AG04449 (cell line): ENCODE results near the gene CNR1.

Experiments used
- CTCF ChIA-PET: fragments of 350-600 bp; formaldehyde crosslinking; extraction: SDS; loops from one replicate; lab custom pipeline; 2021; ENCODE audit warnings: antibody characterized with exemption; lab: Yijun Ruan, JAX
- POLR2A ChIA-PET: fragments of 400-600, 350-600 bp; formaldehyde crosslinking; extraction: SDS; loops from one replicate; lab custom pipeline; 2020; ENCODE audit warnings: antibody characterized with exemption, inconsistent platforms; lab: Yijun Ruan, JAX
- DNase-seq: peaks from one replicate; pipeline ENCODE4 v3.0.0-alpha.2; 2010; ENCODE audit warnings: low read depth, low spot score
- H3K4me3 ChIP-seq: 2 replicates; pipeline ENCODE4 v1.5.1; 2011; ENCODE audit warnings: low read depth, mild to moderate bottlenecking, control low read depth, low read length
- TF ChIP-seq, protein P1 (sequence below): IDR thresholded peaks from one replicate; pipeline ENCODE4 v1.5.1; 2011; ENCODE audit warnings: mild to moderate bottlenecking, moderate library complexity, low read length, control low read depth, inconsistent platforms; ENCODE audit not compliant: insufficient read depth; ENCODE audit errors: missing control alignments

Gene CNR1

GRCh38 chr6:88145298-88145963, 20.7 kb downstream of the CNR1 start:
- POLR2A ChIA-PET, result no interaction called here
- CTCF ChIA-PET, result no interaction called here

GRCh38 chr6:88144637-88145297, 21.4 kb downstream of the CNR1 start:
- ChIA-PET POLR2A (no interaction called here), CTCF (no interaction called here)
- TF ChIP-seq, protein P1, sequence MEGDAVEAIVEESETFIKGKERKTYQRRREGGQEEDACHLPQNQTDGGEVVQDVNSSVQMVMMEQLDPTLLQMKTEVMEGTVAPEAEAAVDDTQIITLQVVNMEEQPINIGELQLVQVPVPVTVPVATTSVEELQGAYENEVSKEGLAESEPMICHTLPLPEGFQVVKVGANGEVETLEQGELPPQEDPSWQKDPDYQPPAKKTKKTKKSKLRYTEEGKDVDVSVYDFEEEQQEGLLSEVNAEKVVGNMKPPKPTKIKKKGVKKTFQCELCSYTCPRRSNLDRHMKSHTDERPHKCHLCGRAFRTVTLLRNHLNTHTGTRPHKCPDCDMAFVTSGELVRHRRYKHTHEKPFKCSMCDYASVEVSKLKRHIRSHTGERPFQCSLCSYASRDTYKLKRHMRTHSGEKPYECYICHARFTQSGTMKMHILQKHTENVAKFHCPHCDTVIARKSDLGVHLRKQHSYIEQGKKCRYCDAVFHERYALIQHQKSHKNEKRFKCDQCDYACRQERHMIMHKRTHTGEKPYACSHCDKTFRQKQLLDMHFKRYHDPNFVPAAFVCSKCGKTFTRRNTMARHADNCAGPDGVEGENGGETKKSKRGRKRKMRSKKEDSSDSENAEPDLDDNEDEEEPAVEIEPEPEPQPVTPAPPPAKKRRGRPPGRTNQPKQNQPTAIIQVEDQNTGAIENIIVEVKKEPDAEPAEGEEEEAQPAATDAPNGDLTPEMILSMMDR, result no peak
- no peak overlapping the region for H3K4me3 ChIP-seq
- no peak for DNase-seq

More at GRCh38 chr6:88145298-88145963, 20.7 kb downstream of the CNR1 start:
- DNase-seq, result no peak
- TF ChIP-seq, protein P1, result no peak
- H3K4me3 ChIP-seq, result no peak overlapping the region

GRCh38 chr6:88143421-88144157, 22.6 kb downstream of the CNR1 start:
- no peak overlapping the region for H3K4me3 ChIP-seq
- ChIA-PET CTCF (no interaction called here), POLR2A (no interaction called here)
- TF ChIP-seq, protein P1, result no peak
- DNase-seq, result no peak

DNA sequence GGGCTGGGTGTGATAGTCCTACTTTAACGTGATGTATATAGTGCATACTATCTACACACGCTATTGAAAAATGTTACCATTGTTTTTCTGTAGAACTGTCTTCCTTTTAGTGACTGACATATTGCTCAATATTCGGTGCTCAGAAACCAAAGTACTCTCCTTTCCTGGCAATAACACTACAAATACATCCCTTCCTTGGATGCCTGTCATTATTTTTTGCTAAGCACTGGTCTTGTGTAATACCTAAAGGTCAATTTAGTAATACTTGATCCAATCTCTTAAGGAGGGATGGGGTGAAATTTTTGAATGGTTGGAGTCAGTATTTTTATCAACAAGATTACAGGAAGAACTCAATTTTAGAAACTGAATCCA, 23.9 kb downstream of the CNR1 start:
- CTCF ChIA-PET, result no interaction called here
- POLR2A ChIA-PET, result no interaction called here
- TF ChIP-seq, protein P1, result no peak
- no peak overlapping the region for H3K4me3 ChIP-seq
- no peak for DNase-seq

- POLR2A ChIA-PET, result no interaction called here
- CTCF ChIA-PET, result no interaction called here
- TF ChIP-seq, protein P1, result no peak
- H3K4me3 ChIP-seq, result no peak overlapping the region
- DNase-seq, result no peak
Measured at GRCh38 chr6:88141561-88142296, 24.4 kb downstream of the CNR1 start.
